HT1080 (cell line): Measurements from ENCODE around the gene SLC7A11. TPM values are rescaled to one million over a fixed set of nuclear protein-coding genes. Genes with fewer than 3 reads are reported as not detected.

ENCODE experiments used
- DNase-seq: peaks from one replicate; pipeline ENCODE4 v3.0.0-alpha.2; 2015; ENCODE audit warnings: low read depth
- polyA plus RNA-seq, 2 experiments: library from polyadenylated mRNA; depleted of rRNA; stranded (reverse); fragments of >200 nt; gene quantifications; 2 replicates each; pipeline ENCODE4 v1.2.3, GENCODE V29; 2015
- total RNA-seq: library from RNA; depleted of rRNA; stranded (reverse); fragments of >200 nt; shearing (Covaris generic); gene quantifications from 2 replicates; pipeline ENCODE4 v1.2.3, GENCODE V29; 2014; rRNA removed

The SLC7A11 gene
- total RNA-seq = 12.6 and 12.8 TPM in 2 replicates
- polyA plus RNA-seq (2015; cell fraction: cytosol; rRNA removed) = 15.4 and 22.0 TPM in 2 replicates
- 41.7 and 44.6 TPM in 2 replicates for polyA plus RNA-seq (2015; cell fraction: nucleus; rRNA removed)

- peak; percentile 99 for DNase-seq
These were observed at the start of gene SLC7A11 for GRCh38 chr4:138242076-138242833. SLC7A11 (minus strand) TSS chr4:138242349; CDS start chr4:138242069, 280 bp downstream.

GRCh38 chr4:138291431-138291830 is 49.3 kb upstream of the SLC7A11 start:
- DNase-seq = no peak

- DNase-seq = no peak
These were observed 48.7 kb upstream of the SLC7A11 start for GRCh38 chr4:138290805-138291204.

GRCh38 chr4:138279286-138279685 is 37.1 kb upstream of the SLC7A11 start:
- DNase-seq = no peak

GRCh38 chr4:138277133-138277532 is 35.0 kb upstream of the SLC7A11 start:
- no peak for DNase-seq

GRCh38 chr4:138275963-138276621 is 33.9 kb upstream of the SLC7A11 start:
- peak; percentile 79 for DNase-seq

- no peak for DNase-seq
These were observed 33.1 kb upstream of the SLC7A11 start for GRCh38 chr4:138275216-138275615.

- no peak for DNase-seq
These were observed 27.0 kb upstream of the SLC7A11 start for GRCh38 chr4:138269175-138269574.

- no peak for DNase-seq
These were observed 25.7 kb upstream of the SLC7A11 start for GRCh38 chr4:138267835-138268234.

GRCh38 chr4:138266948-138267347 is 24.8 kb upstream of the SLC7A11 start:
- DNase-seq = no peak

GRCh38 chr4:138263247-138263816 is 21.2 kb upstream of the SLC7A11 start:
- no peak for DNase-seq

GRCh38 chr4:138262469-138262868 is 20.3 kb upstream of the SLC7A11 start:
- DNase-seq = no peak

GRCh38 chr4:138262030-138262429 is 19.9 kb upstream of the SLC7A11 start:
- no peak for DNase-seq

GRCh38 chr4:138259824-138260223 is 17.7 kb upstream of the SLC7A11 start:
- peak; percentile 75 for DNase-seq

- DNase-seq = no peak
These were observed 17.1 kb upstream of the SLC7A11 start for GRCh38 chr4:138259271-138259670.

- DNase-seq = no peak
These were observed 14.5 kb upstream of the SLC7A11 start for GRCh38 chr4:138256608-138257007.

GRCh38 chr4:138255917-138256597 is 13.9 kb upstream of the SLC7A11 start:
- no peak for DNase-seq

- DNase-seq = no peak
These were observed 10.4 kb upstream of the SLC7A11 start for GRCh38 chr4:138252551-138252950.

- DNase-seq = no peak
These were observed 9.8 kb upstream of the SLC7A11 start for GRCh38 chr4:138251938-138252337.

- no peak for DNase-seq
These were observed 7.0 kb upstream of the SLC7A11 start for GRCh38 chr4:138249132-138249531.

GRCh38 chr4:138248058-138248457 is 5.9 kb upstream of the SLC7A11 start:
- DNase-seq = no peak

- no peak for DNase-seq
These were observed 5.5 kb upstream of the SLC7A11 start for GRCh38 chr4:138247643-138248042.
